HL-60 (cell line): ENCODE results near the gene ACTRT2.

ENCODE experiments used
- DNase-seq, 2 experiments: peaks; one replicate each; pipeline ENCODE4 v3.0.0-alpha.2; 2010 to 2020; ENCODE audit warnings: low read depth in 1 of 2, low spot score in 1 of 2
- H3K27ac ChIP-seq: fragments of 250-450 bp; sonication (Bioruptor Pico); replicated peaks from 2 replicates; pipeline ENCODE4 v1.5.1; 2020; ENCODE audit warnings: mild to moderate bottlenecking, moderate library complexity
- H3K27me3 ChIP-seq: fragments of 250-450 bp; sonication (Bioruptor Pico); 2 replicates; pipeline ENCODE4 v1.5.1; 2021; ENCODE audit warnings: mild to moderate bottlenecking, moderate library complexity; ENCODE audit not compliant: insufficient read depth, poor library complexity, severe bottlenecking
- H3K4me3 ChIP-seq: replicated peaks from 2 replicates; pipeline ENCODE4 v1.5.1; 2011; ENCODE audit warnings: mild to moderate bottlenecking, control low read depth, low read length; ENCODE audit not compliant: insufficient read depth
- CTCF ChIP-seq: IDR thresholded peaks from one replicate; pipeline ENCODE4 v1.5.1; 2011; ENCODE audit warnings: low read length, control low read depth, inconsistent platforms; ENCODE audit not compliant: insufficient read depth
- GABPA ChIP-seq: IDR thresholded peaks from 2 replicates; pipeline ENCODE4 v1.6.1; 2012; ENCODE audit warnings: low read depth
- POLR2AphosphoS5 ChIP-seq: IDR thresholded peaks from 2 replicates; pipeline ENCODE4 v1.6.1; 2012; ENCODE audit warnings: low read depth
- REST ChIP-seq: IDR thresholded peaks from 2 replicates; pipeline ENCODE4 v1.6.1; 2012; ENCODE audit warnings: low read depth; ENCODE audit not compliant: insufficient replicate concordance
- SPI1 ChIP-seq: IDR thresholded peaks from 2 replicates; pipeline ENCODE4 v1.6.1; 2012; ENCODE audit warnings: low read depth, mild to moderate bottlenecking, borderline replicate concordance

Gene ACTRT2

GRCh38 chr1:3024588-3024987 lies 3.3 kb downstream of the ACTRT2 start:
- H3K27ac ChIP-seq = no peak overlapping the region
- no peaks in the 10 kb centered on the region for H3K27me3 ChIP-seq
- no peak for DNase-seq
- TF ChIP-seq GABPA = no peak
- no peak overlapping the region for H3K4me3 ChIP-seq

GRCh38 chr1:3026124-3026523 lies 4.9 kb downstream of the ACTRT2 start:
- TF ChIP-seq CTCF (no peak), SPI1 (no peak), GABPA (no peak), REST (no peak), POLR2AphosphoS5 (no peak)
- Histone ChIP-seq H3K4me3 (no peak overlapping the region), H3K27ac (no peak overlapping the region), H3K27me3 (no peaks in the 10 kb centered on the region)
- no peak for DNase-seq

GRCh38 chr1:3026581-3027391 lies 5.5 kb downstream of the ACTRT2 start:
- TF ChIP-seq CTCF = no peak
- no peak for TF ChIP-seq POLR2AphosphoS5
- TF ChIP-seq GABPA = no peak
- no peak for TF ChIP-seq REST
- no peak for TF ChIP-seq SPI1
- H3K4me3 ChIP-seq = no peak overlapping the region
- H3K27ac ChIP-seq = no peak overlapping the region
- no peaks in the 10 kb centered on the region for H3K27me3 ChIP-seq
- no peak for DNase-seq

- no peak for DNase-seq
- H3K4me3 ChIP-seq = no peak overlapping the region
- no peak overlapping the region for H3K27ac ChIP-seq
- no peak for TF ChIP-seq REST
- TF ChIP-seq POLR2AphosphoS5 = no peak
- no peak for TF ChIP-seq SPI1
- no peak for TF ChIP-seq GABPA
- TF ChIP-seq CTCF = no peak
- no peaks in the 10 kb centered on the region for H3K27me3 ChIP-seq
Measured at GRCh38 chr1:3027611-3028371, 6.5 kb downstream of the ACTRT2 start.
